ENCODE data around the gene SLC4A7.

SLC4A7 gene

DNA sequence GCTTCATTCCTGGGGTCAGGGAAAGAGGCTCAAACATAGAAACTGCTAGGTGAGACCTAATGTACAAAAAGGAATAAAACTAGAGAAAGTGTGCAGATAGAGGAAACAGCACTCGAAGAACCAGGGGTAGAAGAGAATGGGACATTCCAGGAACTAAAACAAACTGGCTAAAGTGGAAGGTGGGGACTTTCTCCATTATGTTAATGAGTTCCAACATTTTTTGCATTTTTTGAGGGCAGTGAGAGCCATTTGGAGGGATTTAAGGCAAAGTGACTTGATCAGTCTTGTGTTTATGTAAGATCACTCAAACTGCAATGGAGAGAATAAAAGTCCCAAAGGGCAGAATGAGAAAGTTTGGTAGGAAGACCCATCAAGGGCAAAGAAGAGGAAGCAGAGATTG lies 20.6 kb upstream of the SLC4A7 start:
- H3K4me3 ChIP-seq (ENCODE audit: low read depth, low read length), result no peak overlapping the region
- no peak for DNase-seq (ENCODE audit: low read depth)
- TF ChIP-seq CTCF (IDR thresholded peaks at IDR 0.05; ENCODE audit: low read depth, low read length, missing control alignments), result no peak

GRCh38 chr3:27503526-27503925 lies 19.3 kb upstream of the SLC4A7 start:
- DNase-seq (ENCODE audit: low read depth), result no peak
- H3K4me3 ChIP-seq (ENCODE audit: low read depth, low read length), result no peak overlapping the region
- TF ChIP-seq CTCF (IDR thresholded peaks at IDR 0.05; ENCODE audit: low read depth, low read length, missing control alignments), result no peak

DNA sequence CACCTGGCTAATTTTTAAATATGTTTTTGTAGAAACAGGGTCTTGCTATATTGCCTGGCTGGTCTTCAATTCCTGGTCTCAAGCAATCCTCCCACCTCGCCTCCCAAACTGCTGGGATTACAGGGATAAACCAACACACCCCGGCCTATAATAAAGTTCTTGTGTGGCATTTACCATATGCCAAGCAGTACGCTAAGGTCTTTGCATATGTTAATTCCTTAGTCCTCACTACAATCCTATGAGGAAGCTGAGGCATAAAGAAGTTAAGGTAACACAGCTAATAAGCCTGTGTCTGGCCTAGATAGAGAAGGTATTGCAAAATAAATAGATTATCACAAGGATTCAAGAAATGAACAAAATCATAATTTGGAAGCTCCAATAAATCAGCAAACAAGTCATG lies 17.6 kb upstream of the SLC4A7 start:
- no peak for TF ChIP-seq CTCF (IDR thresholded peaks at IDR 0.05; ENCODE audit: low read depth, low read length, missing control alignments)
- DNase-seq (ENCODE audit: low read depth), result no peak
- no peak overlapping the region for H3K4me3 ChIP-seq (ENCODE audit: low read depth, low read length)

DNA sequence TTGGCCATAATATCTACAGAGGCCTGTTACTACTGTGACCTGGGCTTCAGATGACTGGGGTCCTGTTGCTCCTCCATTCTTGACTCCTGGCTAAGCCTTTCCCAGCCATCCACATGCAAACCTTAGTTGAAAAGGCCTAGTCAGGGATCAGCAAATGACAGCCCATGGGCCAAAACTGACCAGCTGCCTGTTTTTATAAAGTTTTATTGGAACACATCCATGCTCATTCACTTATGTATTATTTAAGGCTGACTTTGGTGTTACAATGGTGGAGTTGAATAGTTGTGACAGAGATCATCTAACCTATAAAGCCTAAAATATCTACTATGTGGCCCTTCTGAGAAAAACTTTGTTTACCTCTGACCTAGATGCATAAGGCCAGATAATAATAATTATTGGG lies 16.8 kb upstream of the SLC4A7 start:
- DNase-seq (ENCODE audit: low read depth), result no peak
- H3K4me3 ChIP-seq (ENCODE audit: low read depth, low read length), result no peak overlapping the region
- TF ChIP-seq CTCF (IDR thresholded peaks at IDR 0.05; ENCODE audit: low read depth, low read length, missing control alignments), result no peak

DNA sequence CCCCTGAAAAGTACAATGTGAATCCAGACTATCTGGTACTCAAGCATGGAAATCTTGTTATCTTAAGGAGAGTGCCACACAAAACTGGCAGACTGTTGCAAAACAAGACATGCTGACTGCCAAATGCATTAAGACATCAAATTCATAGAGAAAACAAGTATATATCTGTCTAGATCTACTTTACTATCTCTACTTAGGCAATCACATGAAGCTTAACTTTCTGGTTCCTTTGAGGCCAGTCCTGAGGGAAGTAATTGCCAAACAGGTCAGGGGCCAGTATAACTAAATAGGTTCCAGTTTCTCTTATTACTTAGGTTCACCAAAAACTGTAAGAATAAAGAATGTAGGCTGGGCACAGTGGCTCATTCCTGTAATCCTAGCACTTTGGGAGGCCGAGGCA lies 15.9 kb upstream of the SLC4A7 start:
- TF ChIP-seq CTCF (IDR thresholded peaks at IDR 0.05; ENCODE audit: low read depth, low read length, missing control alignments), result no peak
- no peak overlapping the region for H3K4me3 ChIP-seq (ENCODE audit: low read depth, low read length)
- DNase-seq (ENCODE audit: low read depth), result no peak

DNA sequence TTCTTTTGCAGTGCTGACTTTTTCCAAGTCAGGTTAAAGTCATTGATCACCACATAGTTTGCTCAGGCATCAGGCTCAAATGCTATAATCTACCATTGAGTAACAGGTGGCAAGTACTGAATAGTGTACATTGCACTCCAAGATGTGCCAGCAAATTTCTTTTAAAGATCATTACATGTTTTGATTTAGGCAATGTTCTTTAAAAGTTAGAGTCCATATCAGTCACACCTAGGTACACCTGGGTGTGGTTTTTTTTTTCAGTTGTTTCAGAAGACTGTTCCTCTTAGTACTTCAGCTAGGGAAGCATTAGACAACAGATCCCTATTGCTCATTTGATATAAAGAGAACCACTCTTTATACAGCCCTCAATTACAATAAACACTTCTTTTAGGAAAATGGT lies 10.6 kb upstream of the SLC4A7 start:
- no peak for DNase-seq (ENCODE audit: low read depth)
- TF ChIP-seq CTCF (IDR thresholded peaks at IDR 0.05; ENCODE audit: low read depth, low read length, missing control alignments), result no peak
- H3K4me3 ChIP-seq (ENCODE audit: low read depth, low read length), result no peak overlapping the region

DNA sequence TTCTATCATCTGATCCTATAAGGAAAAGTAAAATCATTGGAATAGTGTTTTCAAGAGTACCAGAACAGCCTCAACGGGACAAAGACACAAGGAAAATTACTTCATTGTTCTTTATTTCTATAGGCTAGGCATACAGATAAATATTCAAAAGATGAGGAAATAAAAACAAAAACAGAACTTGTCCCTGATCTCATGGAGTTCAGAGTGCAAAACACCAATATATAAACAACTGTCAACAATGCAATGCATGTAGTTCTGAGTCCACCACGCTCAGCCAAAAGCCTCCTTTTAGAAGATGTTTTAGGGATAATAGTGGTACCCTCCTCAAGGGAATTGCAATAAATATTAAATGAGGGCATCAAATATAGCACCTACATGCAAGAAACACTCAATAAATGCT lies 4.6 kb upstream of the SLC4A7 start:
- DNase-seq (ENCODE audit: low read depth), result no peak
- H3K4me3 ChIP-seq (ENCODE audit: low read depth, low read length), result no peak overlapping the region
- no peak for TF ChIP-seq CTCF (IDR thresholded peaks at IDR 0.05; ENCODE audit: low read depth, low read length, missing control alignments)
